Epithelial cell of esophagus (primary cell): ENCODE data around the gene SPTLC2.

Source experiments
- DNase-seq: peaks from one replicate; pipeline ENCODE4 v3.0.0; 2010; ENCODE audit warnings: low read depth
- H3K4me3 ChIP-seq: 2 replicates; pipeline ENCODE4 v1.5.1; 2011; ENCODE audit warnings: mild to moderate bottlenecking, low read length, control low read depth
- CTCF ChIP-seq: IDR thresholded peaks from 2 replicates; pipeline ENCODE4 v1.5.1; 2011; ENCODE audit warnings: low read depth, mild to moderate bottlenecking, low read length, control low read depth, inconsistent platforms; ENCODE audit not compliant: insufficient read depth; ENCODE audit errors: missing control alignments

SPTLC2 gene

GRCh38 chr14:77579780-77580179 is 36.7 kb downstream of the SPTLC2 start:
- H3K4me3 ChIP-seq: no peak overlapping the region
- no peak for DNase-seq

GRCh38 chr14:77579065-77579464 is 37.4 kb downstream of the SPTLC2 start:
- no peak for TF ChIP-seq CTCF
- no peak overlapping the region for H3K4me3 ChIP-seq
- DNase-seq: no peak

More at GRCh38 chr14:77579780-77580179, 36.7 kb downstream of the SPTLC2 start:
- no peak for TF ChIP-seq CTCF

- DNase-seq: no peak
- H3K4me3 ChIP-seq: no peak overlapping the region
- no peak for TF ChIP-seq CTCF
Measured at GRCh38 chr14:77574446-77575115, 41.9 kb downstream of the SPTLC2 start.

- no peak for TF ChIP-seq CTCF
- DNase-seq: no peak
- no peak overlapping the region for H3K4me3 ChIP-seq
Measured at GRCh38 chr14:77573964-77574363, 42.5 kb downstream of the SPTLC2 start.

GRCh38 chr14:77570706-77571268 is 45.6 kb downstream of the SPTLC2 start:
- DNase-seq: no peak
- no peak overlapping the region for H3K4me3 ChIP-seq
- no peak for TF ChIP-seq CTCF

GRCh38 chr14:77565994-77566305 is 50.5 kb downstream of the SPTLC2 start:
- DNase-seq: no peak
- TF ChIP-seq CTCF: no peak
- no peak overlapping the region for H3K4me3 ChIP-seq
